Kidney (tissue), 14 donors: ENCODE measurements around the gene SLC26A1. TPM values are rescaled to one million over a fixed set of nuclear protein-coding genes. Genes with fewer than 3 reads are reported as not detected.
"Not testable (repeated sequence)": the region's sequence is repeated elsewhere in the genome, so short reads cannot be mapped to it uniquely, and the experiment has no call there.

Experiments used
- DNase-seq, 5 donors: peaks; one replicate each; pipeline ENCODE4 v3.0.0-alpha.2; 2013 to 2020
- FAIRE-seq: peaks from 2 replicates; lab custom pipeline; 2012; peaks lifted over from hg19 to GRCh38; lab: Jason Lieb, UNC
- H3K27ac ChIP-seq, 2 donors: one replicate each; pipeline ENCODE4 v1.7.0; 2013; ENCODE audit warnings: low read depth in 2 of 2, low read length in 2 of 2, inconsistent platforms in 1 of 2
- H3K27me3 ChIP-seq: one replicate; pipeline ENCODE4 v1.7.1; 2013; ENCODE audit warnings: low read length, inconsistent platforms; ENCODE audit not compliant: control insufficient read depth, insufficient read depth
- H3K36me3 ChIP-seq, 3 donors: one replicate each; pipeline versions ENCODE4 v1.7.0 to v1.7.1; 2013; ENCODE audit warnings: low read length in 3 of 3, control low read depth in 1 of 3, inconsistent platforms in 1 of 3; ENCODE audit not compliant: insufficient read depth in 3 of 3, control insufficient read depth in 2 of 3
- H3K4me1 ChIP-seq, 3 donors: one replicate each; pipeline versions ENCODE4 v1.7.0 to v1.7.1; 2013; ENCODE audit warnings: low read length in 3 of 3, inconsistent platforms in 1 of 3, low read depth in 1 of 3; ENCODE audit not compliant: control insufficient read depth in 2 of 3, insufficient read depth in 2 of 3
- H3K4me3 ChIP-seq, 3 donors: one replicate each; pipeline versions ENCODE4 v1.7.0 to v1.8.1; 2013; ENCODE audit warnings: low read length in 3 of 3, control low read depth in 1 of 3, inconsistent platforms in 1 of 3
- H3K9ac ChIP-seq, 3 donors: one replicate each; pipeline versions ENCODE4 v1.7.0 to v1.7.1; 2013; ENCODE audit warnings: low read length in 3 of 3, control low read depth in 1 of 3, inconsistent platforms in 1 of 3
- H3K9me3 ChIP-seq, 3 donors: one replicate each; pipeline versions ENCODE4 v1.7.0 to v1.7.1; 2013; ENCODE audit warnings: low read length in 3 of 3, control low read depth in 1 of 3, inconsistent platforms in 1 of 3; ENCODE audit not compliant: control insufficient read depth in 2 of 3, insufficient read depth in 1 of 3
- CTCF ChIP-seq: IDR thresholded peaks from 3 replicates; pipeline ENCODE4 v1.5.1; 2012; ENCODE audit warnings: mild to moderate bottlenecking, moderate library complexity, borderline replicate concordance; ENCODE audit not compliant: insufficient read depth; ENCODE audit errors: extremely low read depth
- intact Hi-C: fragments of 100-400 bp; cut with DNase I; formaldehyde crosslinking; loops from one replicate; pipeline ENCODE4 v1.11.1; 2022
- polyA plus RNA-seq: library from polyadenylated mRNA; stranded (reverse); fragments of 350-450 nt; fragmentation: Illumina TruSeq; extraction: RNeasy Lipid Tissue Mini Kit (QIAGEN cat#74804); gene quantifications from one replicate; pipeline ENCODE4 v1.2.3, GENCODE V29; 2014; ENCODE audit warnings: low read depth, low replicate concordance; ENCODE audit not compliant: insufficient read depth
- total RNA-seq: library from RNA; stranded (reverse); fragmentation: NEBNext Ultra II Directional; extraction: Animal tissue kit (Norgen Biotek cat#: 25700); gene quantifications from one replicate; pipeline ENCODE4 v1.2.1, GENCODE V29; 2021
- donor health status: control.
- donor health status: control.
- donor health status: control.
- donor health status: control.
- donor health status: control.
- donor health status: DM: yes; HTN: yes; CAD: no.
- donor health status: Normal renal cell carcinoma (clear cell type).

SLC26A1 gene
- total and polyA plus RNA-seq, 2 donors from 2014 or later, result 2.9 to 10.2 TPM

- FAIRE-seq (no peak), DNase-seq (no peak)
- no peak for TF ChIP-seq CTCF
- no peak overlapping the region for H3K27ac ChIP-seq
- no peaks in the 10 kb centered on the region for H3K27me3 ChIP-seq
- no peaks in the 10 kb centered on the region for H3K36me3 ChIP-seq
- no peak overlapping the region for H3K4me3 ChIP-seq
- intact Hi-C loops, result no loop called here
- no peak overlapping the region for H3K9ac ChIP-seq
- H3K4me1 ChIP-seq, result peaks cover 0 to 11% (median 6%) of the 10 kb centered on the region in 3 donors
- H3K9me3 ChIP-seq, result no peaks in the 10 kb centered on the region
These were observed 10.9 kb downstream of the SLC26A1 start for GRCh38 chr4:982291-982690.

GRCh38 chr4:978957-979701 lies 14.1 kb downstream of the SLC26A1 start:
- no peaks in the 10 kb centered on the region for H3K4me1 ChIP-seq
- H3K27me3 ChIP-seq, result no peaks in the 10 kb centered on the region
- no peaks in the 10 kb centered on the region for H3K36me3 ChIP-seq
- FAIRE-seq (no peak), DNase-seq (no peak)
- no peak overlapping the region for H3K9ac ChIP-seq
- no peak overlapping the region for H3K4me3 ChIP-seq
- intact Hi-C loops, result no loop called here
- H3K9me3 ChIP-seq, result no peaks in the 10 kb centered on the region
- no peak for TF ChIP-seq CTCF
- H3K27ac ChIP-seq, result no peak overlapping the region

- H3K36me3 ChIP-seq, H3K27ac ChIP-seq, intact Hi-C loops, H3K9me3 ChIP-seq, H3K27me3 ChIP-seq, H3K4me3 ChIP-seq, DNase-seq, H3K9ac ChIP-seq, FAIRE-seq: not testable (repeated sequence)
- peaks cover 0 to 18% (median 5%) of the 10 kb centered on the region in 3 donors for H3K4me1 ChIP-seq
These were observed 17.2 kb downstream of the SLC26A1 start for GRCh38 chr4:976016-976415.

- Histone ChIP-seq H3K4me3 (no peak overlapping the region), H3K36me3 (no peaks in the 10 kb centered on the region), H3K9ac (no peak overlapping the region), H3K9me3 (no peaks in the 10 kb centered on the region), H3K27ac (no peak overlapping the region), H3K27me3 (no peaks in the 10 kb centered on the region), H3K4me1 (peaks cover 0 to 18% (median 5%) of the 10 kb centered on the region in 3 donors)
- FAIRE-seq (no peak), DNase-seq (no peak)
- no peak for TF ChIP-seq CTCF
- intact Hi-C loops, result no loop called here
These were observed 18.5 kb downstream of the SLC26A1 start for GRCh38 chr4:974668-975067.
